Epidermal melanocyte (primary cell): Measurements from ENCODE around the gene TRIL.

Experiments used
- DNase-seq: peaks from one replicate; pipeline ENCODE4 v3.0.0; 2011; ENCODE audit warnings: low spot score; ENCODE audit not compliant: insufficient read length

The TRIL gene

DNA sequence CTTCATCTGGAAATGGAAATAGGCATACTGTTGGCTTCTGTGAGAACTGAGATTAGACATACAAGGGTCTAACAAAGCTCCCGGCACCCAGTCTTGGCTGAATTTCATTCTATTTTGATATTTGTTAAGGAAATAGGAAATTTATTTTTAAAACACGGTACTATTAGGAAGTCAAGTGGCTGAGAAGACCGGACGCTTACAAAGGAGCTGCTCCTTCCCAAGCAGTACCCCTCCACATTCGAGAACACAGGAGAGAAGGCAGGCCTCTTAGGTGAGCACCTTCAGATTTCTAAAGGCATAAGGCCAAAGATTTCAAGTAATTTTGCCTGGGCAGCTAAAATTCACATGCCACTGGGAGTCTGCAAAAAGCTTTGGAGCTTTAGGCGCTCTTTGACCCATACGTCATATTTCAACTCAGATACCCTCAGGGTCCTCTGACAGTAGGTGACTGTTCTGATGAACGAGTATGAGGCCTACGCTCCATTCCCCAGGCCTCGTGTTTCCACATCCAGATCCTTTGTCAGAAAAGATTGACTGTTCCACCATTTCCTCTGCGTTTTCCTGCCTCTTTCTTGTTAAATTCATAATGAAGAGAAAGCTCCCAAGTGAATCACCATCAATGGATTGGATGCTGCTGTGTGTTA lies 17.3 kb downstream of the TRIL start:
- DNase-seq = no peak

DNA sequence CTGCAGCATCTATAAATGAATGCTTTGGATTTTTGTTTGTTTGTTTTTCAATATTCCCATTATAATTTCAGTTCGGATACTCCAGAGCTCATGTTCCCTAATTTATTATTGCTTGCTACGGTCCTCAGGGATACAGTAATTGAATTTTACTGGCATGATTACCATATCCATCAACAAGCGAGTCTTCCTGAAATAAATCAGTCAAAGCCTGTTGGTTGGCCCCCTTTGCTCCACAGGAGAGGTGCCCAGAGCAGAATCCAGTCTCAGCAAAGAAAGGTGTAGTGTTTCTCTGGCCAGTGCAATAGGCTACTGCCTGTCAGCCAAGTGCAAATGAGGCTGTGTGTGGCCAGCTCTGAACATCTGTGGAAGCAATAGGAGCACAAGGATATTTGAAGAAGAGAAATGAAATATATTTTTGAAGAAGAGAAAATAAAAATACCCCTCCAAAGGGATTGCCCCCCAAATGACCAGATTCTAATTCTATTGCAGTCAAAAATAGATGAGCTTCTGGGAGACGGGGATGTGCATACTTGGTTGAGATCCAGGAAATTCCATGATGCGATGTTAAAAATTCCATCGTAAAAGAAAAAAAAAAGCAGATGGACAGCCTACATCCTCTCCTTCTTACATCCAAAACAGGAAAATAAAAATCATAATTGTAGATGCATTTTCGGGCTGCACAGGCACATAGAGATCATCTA lies 18.1 kb downstream of the TRIL start:
- no peak for DNase-seq

DNA sequence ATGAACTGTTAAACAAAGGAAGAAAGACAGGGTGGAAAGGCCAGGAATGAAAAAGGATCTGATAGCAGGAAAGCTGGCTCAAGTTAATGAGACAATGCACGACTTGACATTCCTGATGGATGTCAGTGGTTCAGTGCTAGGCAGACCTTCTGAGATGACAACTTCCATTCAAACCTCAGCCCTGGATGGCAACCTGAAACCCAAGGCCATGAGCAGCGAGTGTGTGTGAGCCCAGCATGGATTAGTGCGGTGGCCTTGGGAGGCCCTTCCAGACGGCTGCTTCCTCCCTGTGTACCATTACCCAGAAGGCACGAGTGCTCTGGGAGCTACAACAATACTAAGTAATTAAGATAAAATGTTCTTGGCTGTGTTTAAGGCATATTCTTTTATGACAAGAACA lies 18.8 kb downstream of the TRIL start:
- DNase-seq = no peak

DNA sequence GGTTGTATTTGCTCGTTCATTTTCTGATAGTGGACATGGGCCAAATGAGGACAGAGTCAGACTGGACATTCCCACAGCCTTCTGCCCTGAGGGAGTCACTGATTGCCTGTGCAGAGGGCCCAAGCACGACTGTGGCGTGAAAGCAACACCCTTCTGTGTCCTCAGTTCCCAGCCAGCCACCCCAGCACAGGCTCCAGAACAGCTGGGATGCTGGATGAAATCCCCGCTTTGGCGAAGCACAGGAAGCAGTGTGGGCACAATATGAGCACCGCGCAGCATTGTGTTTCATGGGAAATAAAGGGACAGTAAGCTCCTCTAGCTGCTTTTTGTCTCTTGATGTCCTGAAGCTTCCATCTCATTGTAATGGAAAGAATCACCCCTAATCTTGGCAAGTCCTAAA lies 20.5 kb downstream of the TRIL start:
- DNase-seq = no peak

DNA sequence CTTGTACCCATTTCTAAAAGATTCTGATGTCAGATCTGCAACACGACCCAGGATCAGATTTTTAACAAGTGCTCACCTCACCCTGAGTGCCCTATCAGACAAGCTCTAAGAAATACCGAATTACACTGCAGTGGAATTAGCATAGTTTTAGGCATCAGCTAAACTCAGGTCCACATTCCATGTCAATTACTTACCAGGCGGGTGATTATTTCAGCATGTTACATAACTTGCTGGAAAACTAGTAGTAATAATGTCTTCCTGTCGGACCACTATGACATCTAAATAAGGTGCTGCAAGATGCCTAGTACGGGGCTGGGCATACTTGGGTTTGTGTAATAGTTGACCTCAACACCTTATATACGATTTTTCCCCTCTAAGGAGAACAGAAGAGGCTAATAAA lies 21.0 kb downstream of the TRIL start:
- DNase-seq = no peak

DNA sequence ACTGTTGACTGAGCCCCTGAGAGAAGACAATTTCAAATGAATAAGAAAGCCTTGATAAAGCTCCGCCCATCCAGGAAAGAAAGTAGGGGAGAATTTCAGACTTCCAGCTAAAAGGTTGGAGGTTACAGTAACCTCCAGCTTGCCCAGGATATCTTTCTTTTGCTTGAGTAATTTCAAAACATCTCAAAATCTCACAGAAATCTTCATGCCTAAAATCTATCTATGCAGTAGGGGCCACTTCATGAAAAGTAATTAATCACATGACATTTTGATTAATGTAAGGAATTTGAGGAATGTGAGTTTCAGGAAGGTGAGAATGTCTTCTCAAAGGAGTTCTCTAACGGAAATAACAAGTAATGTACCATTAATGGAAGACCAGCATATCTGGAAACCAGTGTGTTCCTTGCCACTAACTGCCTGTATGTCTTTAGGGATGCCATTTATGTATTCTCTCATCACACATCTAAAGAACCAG lies 24.2 kb downstream of the TRIL start:
- DNase-seq = no peak

DNA sequence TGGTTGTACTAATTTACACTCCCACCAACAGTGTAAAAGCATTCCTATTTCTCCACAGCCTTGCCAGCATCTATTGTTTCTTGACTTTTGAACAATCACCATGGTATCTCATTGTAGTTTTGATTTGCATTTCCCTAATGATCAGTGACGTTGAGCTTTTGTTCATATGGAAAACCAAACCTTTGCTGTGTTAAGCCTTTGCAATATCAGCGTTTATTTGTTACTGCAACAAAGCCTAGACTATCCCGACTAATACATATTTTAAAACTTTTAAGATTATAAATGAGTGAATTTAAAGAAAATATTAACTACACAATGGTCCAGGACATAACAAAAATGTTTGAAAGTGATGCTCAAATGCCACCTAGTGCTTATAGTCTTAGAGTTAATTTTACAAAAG lies 26.6 kb downstream of the TRIL start:
- DNase-seq = no peak

DNA sequence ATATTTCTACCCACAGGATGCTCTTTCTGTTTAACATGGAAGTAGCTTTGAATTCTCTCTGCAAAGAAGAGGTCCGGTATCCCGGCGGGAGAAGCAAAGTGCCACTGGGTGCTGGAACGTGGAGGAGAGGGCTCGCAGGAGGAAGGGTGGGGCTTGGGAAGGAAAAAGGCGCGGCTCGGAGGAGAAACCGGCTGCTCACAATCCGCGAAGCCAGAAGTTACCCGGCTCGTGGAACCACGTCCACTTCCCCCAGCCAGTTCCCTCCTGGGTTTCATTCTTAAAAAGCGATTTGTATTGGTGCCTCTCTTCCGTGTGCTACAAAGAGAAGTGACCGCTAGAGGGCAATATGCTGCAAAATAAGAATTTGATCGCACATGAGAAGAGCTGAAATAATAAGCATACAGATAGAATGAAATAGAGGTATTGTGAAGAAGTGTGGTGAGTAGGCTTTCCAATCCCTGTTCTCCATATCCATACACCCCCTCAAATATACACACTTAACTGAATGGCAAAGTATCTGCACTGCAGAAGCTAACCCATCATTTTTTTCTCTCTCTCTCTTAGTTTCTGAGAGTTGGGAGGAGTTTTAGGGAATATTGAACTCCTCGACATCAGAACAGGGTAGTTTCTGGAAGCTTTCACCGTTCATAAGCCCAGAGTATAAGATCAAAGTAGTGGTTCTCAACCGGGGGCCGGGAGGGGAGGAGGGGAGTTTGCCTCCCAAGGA lies 31.1 kb downstream of the TRIL start:
- peak; percentile 57 for DNase-seq

DNA sequence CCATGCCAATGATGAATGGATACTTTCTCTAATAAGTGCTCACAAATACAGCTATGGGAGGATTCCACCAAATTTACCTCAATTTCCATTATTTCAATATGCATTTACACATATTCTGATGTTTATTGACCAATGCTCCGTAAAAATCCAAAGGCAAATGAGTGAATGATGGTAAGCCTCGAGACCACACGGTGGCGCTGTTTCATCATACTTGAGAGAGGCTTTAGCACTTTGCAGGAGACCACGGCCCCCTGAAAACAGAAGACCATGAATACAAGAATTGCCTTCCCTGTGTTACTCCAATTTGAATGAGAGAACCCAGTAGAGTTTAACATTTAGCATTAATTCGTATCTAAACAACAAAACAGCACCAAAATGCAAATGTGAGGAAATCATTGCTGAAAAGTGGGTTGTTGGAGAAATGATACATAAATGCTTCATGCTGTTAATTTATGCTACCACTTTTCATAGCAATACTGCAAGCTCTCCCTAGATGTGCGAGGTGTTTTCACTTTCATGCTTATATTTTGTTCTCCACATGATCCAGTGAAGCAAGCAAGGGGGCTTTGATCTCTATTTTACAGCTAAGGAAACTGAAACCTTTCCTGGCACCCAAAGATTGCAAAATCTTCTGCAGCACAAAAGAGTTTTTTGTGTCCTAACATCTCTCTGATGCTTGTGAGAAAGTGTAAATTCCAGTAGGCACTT lies 35.4 kb downstream of the TRIL start:
- DNase-seq = peak; percentile 38

DNA sequence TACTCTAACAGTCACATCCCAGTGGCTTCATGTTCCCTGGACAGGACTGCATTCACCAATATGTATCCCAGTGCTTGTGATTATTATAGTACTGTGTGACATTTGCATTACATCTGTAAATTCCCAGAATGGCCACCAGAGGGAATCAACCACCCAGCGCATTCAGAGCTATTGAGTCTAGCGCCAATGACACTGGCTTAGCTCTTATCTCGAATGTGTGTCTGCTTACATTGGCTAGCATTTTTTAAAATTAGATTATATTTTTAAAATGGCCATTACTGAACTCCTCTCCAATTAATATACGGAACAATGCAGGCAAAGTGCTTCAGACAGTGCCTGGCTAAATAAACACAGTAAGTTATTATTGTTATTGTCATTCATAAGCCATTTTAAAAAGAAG lies 36.3 kb downstream of the TRIL start:
- DNase-seq = peak; percentile 78

DNA sequence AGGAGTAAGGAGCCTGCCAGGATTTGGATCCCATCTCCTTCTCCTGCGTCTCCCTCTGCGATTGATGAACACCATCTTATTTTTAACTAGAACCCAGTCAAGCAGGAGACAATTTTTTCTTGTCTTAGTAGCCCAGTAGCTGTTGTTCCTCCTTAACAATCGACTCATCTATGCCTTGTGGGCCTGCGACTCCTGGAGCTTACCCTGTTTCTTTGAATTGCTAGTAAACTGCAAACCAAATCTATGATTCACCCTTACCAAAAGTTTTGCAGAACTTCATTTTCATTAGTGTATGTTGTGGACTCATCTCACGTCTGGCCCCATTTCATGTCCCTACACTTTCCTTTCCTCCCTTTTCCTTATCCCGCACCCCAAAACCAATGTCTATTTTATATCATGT lies 37.7 kb downstream of the TRIL start:
- no peak for DNase-seq

DNA sequence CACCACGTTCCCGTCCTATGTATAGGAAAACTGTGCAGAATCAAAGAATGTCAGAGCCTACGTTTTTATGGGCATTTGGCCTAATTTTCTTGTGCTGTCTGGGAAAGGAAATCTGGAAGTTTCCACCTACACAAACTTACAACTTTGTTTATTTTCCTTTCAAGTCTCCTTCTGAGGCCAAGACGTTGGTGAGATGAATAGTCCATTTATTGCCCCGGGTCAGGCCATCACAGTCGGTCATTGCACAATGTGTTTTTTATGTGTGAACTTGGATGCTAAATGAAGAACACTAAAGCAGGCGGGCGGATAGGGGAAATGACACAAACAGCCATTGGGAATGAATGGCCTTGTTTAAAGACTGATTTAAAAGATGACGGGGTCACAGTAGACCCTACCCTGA lies 38.6 kb downstream of the TRIL start:
- no peak for DNase-seq

DNA sequence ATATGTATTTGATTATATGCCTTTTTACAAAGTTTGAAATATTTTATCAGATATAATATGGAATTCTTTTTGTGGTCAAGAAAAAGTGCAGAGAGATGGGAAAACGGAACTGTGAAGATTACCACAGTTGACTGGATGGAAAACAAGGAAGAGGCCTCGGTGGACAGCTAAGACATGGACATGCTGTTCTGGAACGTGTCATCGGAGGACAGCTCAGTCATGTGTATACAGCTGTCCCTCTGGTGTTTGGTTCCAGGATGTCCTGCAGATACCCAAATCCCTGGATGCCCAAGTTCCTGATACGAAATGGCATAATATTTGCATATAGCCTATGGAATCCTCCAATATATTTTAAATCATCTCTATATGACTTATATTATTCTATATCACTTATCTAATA lies 49.4 kb downstream of the TRIL start:
- no peak for DNase-seq

DNA sequence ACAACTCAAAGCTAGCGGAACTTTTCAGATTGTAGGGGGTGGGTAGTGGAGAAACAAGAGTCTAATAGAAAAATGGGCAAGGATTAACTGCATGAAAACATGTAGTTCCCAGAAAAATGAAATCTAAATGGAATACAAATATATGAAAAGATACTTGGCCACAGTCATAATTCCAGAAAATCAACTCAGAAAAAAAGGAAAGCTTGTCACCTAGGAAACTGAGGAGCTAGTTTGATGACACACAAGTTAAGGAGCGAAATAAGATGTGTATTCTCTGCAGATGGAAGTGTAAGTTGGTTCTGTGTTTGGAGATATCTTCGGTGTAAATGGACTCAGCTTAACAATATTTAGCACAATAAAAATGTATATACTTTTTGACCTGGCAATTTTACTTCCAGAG lies 52.7 kb downstream of the TRIL start:
- DNase-seq = no peak

DNA sequence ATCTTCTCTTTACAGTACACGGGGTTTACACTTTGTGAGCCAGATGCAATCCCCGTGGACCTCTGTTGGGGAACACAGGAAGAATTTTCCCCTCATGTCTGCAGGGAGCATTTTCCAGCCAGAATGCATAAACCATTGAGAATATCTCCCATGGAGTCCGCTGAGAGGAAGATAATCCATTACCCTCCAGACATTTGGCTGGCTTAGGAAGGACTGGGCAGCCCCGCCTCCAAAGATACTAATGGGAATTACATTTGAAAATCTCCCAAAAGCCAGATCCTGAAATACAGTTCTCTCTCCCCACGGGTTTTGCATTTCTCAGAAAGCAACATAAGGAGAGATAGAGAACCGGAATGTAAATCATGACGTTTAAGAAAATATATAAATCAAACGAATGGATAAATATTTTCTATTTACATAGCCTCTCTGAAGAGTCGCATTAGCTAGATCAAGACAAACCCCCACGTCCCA lies 53.5 kb downstream of the TRIL start:
- no peak for DNase-seq

DNA sequence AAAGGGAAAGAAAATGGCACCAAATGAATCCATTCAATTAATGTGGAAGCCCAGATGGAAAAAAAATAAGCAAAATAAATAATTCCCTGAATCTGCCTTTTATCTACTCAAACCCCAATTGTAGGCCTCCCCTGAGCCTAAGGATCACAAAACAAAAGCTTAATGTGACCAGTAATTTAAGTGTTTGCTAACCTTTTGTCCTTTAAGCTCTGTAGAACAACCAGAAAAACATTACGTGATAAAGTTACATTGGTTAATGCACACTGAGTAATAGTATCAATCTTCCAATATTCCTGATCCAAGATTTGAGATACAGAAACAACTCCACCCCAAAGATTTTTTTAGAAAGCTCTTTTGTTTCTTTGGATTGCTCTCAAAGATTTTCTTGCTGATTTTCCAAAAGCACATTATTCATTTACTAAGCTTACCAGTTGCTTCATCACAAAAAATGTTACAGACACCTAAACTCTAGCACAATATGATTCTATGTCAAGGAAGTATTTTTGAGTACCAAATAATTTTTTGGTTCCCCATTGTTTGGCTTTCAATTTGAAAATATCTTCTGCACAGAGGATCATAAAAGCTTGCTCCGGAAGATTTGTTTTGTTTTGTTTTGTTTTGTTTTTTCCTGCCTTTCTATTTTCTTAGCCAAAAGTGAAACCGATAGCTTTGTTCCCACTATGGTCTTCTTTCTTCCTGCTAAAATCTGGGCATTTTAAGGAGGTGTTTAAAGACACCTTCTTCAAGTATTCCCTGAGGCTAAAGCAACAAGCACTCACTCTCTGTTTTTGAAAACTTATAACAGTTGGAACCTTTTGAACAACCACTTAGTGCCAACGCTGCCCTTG lies 54.2 kb downstream of the TRIL start:
- DNase-seq = no peak
